HG02981 (cell line): Measurements from ENCODE around the gene KPNA6.
"Not testable (repeated sequence)": the region's sequence is repeated elsewhere in the genome, so short reads cannot be mapped to it uniquely, and the experiment has no call there.

Source experiments
- ATAC-seq: cut with Tn5 transposase; IDR thresholded peaks from one replicate; pipeline ENCODE4 v1.9.1; 2021; ENCODE audit warnings: mild to moderate bottlenecking, moderate library complexity; ENCODE audit not compliant: unreplicated experiment

KPNA6 gene

DNA sequence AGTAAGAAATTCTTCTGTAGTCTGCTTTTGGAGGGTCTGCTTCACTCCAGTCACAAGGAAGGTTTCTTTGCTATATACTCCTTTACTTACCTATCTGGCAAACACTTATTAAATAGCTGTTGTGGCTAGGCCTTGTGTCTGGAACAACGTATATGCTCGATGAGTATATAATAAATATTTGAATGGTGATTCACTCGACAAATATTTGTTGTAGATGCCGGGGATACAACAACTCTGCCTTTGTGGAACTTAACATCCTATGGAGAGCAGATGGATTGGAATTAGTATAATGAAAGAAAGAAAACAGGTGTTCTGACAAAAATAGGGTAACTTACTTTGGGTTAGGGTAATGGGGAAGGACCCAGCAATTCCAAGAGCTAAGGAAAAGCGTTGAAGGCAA, 31.1 kb downstream of the KPNA6 start:
- no peak for ATAC-seq

DNA sequence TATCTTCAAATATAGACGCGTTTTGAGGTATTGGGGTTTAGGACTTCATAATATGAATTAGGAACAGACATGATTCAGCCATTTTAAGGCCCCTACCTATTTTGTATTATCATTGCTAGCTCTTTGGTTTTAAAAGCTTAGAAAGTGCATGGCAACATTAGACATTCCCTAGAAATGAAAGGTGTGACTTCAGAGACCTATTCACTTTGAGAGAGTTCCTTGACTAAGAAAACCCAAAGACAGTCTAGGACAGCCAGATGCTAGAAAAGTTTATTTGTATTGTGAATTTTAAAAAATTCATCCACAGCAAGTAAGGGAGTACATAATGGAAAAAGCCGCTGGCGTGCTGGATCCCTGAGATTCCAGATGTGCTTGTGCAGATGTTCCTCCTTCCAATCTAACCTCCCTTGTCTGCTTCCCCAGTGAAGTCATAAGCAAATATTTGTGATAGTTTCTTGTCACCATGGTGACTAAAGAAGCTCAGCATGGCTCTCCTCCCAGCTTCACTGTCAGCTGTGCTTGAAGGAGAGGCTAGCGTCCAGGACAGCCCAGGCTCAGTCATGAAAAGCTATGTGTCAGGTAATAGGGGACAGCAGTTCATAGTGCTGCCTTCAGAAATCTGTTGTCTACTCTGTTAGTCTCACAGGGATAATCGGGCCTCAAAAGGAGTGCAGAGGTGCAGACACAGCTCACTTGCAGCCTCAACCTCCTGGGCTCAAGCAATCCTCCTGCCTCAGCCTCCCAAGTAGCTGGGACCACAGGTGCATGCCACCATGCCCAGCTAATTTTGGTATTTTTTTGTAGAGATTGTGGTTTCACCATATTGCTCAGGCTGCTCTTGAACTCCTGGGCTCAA, 34.8 kb downstream of the KPNA6 start:
- no peak for ATAC-seq

DNA sequence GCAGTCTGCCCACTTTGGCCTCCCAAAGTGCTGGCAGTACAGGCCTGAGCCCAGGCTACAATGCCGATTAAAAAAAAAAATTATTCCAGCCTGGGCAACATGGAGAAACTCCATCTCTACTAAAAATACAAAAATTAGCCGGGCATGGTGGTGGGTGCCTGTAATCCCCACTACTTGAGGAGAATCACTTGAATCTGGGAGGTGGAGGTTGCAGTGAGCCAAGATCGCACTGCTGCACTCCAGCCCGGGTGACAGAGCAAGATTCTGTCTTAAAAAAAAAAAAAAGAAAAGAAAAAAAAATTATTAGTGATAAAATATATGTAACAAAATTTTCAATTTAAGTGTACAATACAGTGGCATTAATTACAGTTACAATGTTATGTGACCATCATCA, 35.4 kb downstream of the KPNA6 start:
- not testable (repeated sequence) for ATAC-seq

DNA sequence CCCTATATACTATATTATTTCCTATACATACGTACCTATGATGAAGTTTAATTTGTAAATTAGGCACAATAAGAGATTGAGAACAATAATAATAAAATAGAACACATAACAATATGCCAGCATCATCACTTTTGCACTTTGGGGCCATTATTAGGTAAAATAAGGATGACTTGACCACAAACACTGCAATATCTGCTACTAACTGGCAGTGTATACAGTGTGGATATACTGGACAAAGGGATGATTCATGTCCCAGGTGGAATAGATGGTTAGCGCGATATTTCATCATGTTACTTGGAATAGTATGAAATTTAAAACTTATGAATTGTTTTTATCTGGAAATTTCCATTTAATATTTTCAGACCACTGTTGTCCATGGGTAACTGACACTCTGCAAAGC, 36.2 kb downstream of the KPNA6 start:
- no peak for ATAC-seq

DNA sequence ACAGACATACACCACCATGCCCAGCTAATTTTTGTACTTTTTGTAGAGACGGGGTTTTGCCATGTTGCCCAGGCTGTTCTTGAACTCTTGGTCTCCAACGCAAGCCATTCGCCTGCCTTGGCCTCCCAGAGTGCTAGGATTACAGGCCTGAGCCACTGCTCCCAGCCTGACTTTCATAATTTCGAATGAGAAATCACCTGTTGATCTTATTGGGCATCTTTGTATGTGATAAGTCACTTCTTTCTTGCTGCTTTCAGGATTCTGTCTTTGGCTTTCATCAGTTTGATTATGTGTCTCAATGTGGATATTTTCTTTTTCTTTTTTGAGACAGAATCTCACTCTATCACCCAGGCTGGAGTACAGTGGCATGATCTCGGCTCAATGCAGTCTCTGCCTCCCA, 39.9 kb downstream of the KPNA6 start:
- not testable (repeated sequence) for ATAC-seq

DNA sequence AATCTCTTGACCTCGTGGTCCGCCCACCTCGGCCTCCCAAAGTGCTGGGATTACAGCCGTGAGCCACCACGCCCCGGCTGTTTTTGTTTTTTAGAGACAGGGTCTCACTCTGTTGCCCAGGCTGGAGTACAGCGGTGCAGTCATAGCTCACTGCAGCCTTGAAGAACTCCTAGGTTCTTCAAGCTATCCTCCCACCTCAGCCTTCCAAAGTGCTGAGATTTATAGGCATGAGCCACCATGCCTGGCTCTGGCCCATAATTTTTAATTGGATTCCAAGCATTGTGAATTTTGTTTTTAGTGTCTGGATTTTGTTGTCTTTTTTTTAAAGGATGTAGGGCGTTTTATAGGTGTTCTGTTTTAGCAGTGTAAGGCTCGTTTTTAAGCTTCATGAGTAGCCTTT, 43.0 kb downstream of the KPNA6 start:
- ATAC-seq: no peak

DNA sequence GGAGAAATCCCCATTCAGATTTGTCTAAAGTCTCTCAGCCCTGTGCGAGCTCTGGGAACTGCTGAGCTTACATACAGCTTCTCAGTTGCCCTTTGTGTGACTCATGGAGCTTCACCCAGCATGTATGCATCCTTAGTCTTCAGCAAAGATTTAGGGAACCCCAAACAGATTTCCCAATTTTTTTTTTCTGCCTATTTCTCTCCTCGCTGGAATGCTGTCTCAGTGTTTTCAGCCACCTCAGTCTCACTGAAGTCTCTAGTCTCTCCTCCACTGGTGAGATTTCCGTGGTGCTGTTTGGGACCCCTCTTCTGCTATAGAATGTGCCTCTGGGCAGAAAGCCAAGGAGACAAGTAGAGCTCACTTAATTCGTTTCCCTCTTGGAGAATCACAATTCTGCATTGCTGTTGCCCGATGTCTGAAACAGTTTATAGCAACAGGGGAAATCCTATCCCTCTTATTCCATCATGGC, 43.5 kb downstream of the KPNA6 start:
- no peak for ATAC-seq

DNA sequence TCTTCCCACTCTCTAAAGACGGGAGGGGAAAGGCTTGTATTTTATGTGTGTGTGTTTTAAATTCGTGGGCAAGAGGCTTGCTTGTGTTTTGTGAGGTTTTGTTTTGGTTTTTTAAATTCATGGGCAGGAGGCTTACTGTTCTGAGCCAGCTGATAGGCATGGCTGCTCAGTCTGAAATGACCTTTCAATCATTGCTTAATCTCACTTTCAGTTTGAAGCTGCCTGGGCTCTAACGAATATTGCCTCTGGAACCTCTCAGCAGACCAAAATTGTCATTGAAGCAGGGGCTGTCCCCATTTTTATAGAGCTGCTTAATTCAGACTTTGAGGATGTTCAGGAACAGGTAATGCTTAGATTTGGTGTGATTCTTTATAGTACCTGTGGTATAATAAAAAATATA, 51.3 kb downstream of the KPNA6 start:
- ATAC-seq: no peak

DNA sequence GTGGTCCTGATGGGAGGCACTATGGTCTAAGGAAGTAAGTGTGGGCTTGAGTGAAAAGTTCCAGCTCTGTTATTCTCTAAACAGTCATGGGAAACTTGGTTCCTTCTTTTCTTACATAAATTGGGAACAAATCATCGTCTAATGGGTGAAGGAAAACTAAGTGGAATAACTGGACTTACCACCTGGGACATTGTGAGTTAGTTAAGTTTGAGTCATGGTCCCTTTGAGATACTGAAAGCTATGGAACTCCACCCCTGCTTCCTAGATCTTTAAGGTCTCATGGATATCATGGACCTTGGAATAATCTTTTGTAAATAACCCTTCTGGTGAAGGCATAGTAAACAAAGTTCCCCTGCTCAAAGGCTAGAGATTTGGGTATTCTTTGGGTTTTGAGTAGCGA, 55.5 kb downstream of the KPNA6 start:
- no peak for ATAC-seq

DNA sequence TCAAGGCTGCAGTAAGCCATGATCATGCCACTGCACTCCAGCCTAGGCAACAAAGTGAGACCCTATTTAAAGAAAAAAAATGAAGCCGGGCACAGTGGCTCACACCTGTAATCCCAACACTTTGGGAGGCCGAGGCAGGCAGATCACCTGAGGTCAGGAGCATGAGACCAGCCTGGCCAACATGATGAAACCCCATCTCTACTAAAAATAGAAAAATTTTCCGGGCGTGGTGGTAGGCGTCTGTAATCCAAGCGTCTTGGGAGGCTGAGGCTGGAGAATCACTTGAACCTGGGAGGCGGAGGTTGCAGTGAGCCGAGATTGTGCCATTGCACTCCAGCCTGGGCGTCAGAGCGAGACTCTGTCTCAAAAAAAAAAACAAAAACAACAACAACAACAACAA, 57.8 kb downstream of the KPNA6 start:
- ATAC-seq: not testable (repeated sequence)

DNA sequence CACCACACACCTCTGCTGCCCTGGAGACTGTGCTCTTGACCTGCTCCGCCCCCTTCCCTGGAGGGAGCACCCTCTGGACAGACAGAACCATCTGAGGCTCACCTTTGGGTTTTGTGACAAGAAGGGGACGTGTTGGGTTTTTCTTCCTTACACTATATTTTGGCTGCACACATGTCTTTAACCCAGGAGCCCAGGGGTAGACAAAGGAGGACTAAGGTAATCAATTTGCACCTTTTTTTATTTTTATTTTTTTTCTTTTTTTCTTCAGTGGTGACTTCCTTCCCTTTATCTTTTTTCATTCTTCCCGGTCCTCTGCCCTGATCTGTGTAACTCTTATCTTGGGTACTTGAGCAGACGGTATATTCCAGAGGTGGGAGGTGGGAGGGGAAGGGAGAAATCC, 63.1 kb downstream of the KPNA6 start:
- ATAC-seq: no peak

DNA sequence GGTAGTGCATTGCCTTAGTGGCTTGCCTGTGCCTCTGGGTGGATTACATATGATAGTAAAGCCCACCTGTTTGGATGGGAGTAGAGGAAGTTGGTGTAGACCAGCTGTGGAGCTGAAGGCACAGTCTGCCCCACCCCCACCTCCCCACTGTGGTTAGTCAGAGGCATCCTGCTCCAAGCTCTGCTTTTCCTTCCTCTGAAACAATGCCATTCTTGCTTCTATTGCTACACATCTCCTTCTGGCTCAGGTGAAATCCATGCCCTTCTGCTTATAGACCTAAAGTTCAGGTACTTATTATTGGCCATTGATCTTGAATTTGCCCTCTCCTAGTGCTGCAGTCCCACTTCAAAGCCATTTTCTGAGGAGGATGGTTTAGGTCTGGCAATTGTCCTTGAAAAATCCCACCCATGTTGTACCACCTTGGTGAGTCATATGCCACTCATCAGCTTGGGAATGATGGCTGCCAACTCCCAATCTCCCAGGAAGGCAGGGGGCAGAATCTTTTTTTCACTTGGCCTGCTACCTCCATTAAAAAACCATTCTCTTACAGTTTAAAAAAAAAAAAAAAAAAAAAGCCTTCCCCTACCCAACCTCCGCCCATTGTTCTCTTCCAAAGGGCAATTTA, 64.9 kb downstream of the KPNA6 start:
- ATAC-seq: no peak

DNA sequence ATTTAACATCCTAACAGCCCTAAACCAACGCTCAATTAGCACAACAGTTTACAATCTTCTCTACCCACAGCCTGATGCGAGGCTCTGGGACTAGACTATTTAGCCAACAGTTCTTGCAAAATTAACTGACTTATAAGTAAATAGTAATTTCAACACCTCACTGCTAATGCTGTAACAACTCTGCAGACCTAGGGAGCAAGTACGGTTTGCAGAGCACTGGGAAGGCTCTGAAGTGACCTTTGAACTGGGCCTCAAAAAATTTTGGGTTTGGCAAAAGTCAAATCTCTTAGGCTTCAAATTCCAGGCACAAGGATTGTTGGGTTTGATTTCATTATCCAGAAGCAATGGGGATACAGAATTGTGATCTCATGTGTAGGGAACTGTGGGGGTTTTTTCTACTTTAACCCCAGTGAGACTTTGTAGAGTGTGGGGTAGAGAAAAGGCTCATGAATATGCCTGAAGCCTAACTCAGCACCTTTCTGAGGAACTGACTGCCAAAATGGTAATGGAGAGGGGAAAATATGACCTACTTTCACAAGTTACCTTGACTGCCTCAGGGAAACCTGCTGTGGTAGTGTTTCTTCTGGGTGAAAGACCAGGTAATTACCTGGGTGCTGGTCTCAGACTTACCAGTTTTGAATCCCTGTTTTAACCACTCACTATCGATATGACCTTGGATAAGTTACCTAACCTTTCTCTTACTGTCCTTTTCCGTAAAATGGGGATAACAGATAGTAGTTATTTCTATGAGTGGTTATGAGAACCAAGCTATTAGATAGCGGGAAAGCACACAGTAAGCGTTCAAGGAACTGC, 70.7 kb downstream of the KPNA6 start:
- ATAC-seq: no peak

DNA sequence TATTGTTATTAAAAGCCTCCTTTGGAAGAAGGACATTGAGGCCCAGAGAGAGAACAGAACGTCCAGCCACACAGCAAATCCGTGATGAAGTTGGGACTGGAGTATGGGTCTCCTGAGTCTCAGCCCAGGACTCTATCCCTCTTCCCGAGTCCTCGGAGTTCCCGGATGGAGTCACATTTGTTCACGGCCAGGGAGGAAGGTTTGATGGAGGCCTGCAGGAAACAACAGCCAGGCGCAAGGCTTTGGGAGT, 71.3 kb downstream of the KPNA6 start:
- no peak for ATAC-seq

DNA sequence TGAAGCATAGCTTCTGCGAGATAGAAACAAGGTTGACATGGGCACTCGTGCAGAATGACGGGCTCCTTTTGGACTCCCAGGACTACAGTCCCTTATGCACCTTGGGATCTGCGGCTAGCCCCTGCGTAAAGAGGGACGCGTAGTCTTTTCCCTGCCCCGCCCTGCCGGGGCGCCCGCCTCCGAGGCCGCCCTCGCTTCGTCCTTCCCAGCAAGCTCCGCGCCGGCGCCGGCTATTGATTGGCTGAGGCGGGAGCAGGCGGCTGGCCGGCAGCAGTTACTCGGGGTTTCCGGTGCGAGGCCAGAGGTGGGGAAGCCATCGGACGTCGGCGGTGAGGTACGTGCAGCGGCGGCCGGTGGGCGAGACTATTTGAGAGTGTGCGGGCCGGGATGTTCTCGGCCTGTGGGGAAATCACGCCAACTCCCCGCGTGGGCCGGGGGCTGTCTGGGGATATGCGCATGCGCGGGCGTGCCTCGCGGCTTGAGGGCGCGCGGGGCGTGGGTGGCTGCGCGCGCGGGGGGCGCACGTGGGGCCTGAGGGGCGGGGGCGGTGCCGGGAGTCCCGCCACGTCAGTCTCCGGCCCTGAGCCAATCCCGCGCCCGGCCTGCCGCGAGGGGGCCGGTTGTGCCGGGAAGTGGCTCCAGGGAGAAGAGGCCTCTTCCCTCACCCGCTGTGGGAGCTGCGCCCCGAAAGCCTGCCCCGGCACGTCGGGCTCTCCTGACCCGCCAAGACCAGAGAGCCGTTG, 71.8 kb downstream of the KPNA6 start, which contains the start of gene TXLNA:
TSS of gene TXLNA (plus strand) at position 233 of the 743 bp plus-strand sequence. CDS start 671 bp downstream, outside the sequence.
- peak; percentile 82 for ATAC-seq

DNA sequence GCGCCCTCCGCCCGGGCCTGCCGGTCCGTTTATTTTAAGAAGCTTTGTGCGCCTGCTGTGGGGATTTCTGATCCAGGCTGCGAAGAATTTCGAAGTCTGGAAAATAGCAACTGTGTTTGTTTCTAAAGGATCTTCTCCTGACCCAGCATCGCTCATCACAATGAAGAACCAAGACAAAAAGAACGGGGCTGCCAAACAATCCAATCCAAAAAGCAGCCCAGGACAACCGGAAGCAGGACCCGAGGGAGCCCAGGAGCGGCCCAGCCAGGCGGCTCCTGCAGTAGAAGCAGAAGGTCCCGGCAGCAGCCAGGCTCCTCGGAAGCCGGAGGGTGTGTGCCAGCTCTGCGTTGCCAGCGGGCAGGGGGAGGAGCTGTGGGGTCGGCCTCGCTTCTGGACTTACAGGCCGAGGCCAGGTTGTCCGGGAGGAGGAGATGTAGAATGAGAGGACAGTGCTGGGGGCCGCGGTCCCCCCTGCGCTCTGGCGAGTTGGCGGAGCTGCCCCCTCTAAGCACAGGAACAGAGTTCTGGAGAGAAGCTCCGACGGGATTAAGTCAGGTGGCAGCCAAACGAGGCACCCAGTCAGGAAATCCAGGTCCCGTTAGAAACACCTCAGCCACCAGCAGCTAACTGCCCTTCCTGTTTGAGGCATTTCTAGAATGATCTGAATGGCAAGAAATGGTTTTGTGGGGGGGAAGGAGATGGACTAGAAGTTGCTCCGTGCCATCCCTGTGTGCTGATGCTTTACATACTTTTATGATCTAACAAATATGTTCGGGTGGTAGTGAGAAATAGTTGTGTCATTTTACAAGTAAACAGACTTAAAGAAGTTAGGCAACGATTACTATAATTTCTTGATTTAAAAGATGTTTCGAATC, 72.6 kb downstream of the KPNA6 start:
- peak; percentile 13 for ATAC-seq

DNA sequence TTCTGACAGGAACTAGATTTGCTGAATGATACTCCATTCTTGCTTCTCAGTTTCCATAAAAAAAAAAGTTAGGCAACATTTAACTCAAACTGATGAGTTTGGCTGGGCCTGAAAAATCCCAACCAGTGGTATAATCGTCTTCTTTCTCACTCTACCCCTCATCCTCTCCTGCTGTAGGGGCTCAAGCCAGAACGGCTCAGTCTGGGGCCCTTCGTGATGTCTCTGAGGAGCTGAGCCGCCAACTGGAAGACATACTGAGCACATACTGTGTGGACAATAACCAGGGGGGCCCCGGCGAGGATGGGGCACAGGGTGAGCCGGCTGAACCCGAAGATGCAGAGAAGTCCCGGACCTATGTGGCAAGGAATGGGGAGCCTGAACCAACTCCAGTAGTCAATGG, 73.2 kb downstream of the KPNA6 start:
- no peak for ATAC-seq

DNA sequence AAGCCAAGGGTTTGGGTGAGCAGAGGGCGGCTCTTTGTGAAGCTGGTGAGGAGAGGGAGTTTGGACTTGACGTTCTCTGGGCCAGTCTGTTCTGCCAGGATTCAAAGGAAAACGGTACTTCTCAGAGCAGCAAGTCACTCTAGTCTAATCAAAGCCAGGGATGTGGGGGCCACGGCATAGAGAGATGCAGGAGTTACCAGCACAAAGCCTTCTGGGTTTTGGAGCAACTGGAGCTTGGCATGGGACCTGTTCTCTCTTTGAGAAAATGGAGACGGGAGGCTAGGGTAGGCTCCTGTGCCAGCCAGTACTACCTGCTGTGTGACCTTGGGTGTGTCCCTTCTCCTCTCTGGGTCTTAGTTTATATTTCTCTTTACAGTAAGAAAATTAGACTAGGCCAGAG, 73.7 kb downstream of the KPNA6 start:
- ATAC-seq: no peak

DNA sequence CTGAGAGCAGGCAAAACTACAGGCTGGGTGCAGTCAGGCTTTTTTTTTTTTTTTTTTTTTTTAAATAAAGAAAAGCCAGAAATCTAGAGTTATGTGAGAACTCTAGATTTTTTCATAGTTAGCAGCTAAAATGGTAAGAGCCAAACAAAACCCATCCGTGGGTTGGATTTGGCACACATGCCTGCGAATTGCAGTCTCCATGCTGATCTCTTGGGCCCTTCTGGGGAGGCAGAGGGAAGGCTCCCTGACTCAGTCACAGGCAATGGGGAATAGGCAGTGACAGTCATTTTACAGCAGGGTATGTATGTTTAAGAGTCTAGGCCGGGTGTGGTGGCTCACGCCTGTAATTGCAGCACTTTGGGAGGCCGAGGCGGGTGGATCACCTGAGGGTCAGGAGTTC, 74.2 kb downstream of the KPNA6 start:
- no peak for ATAC-seq

DNA sequence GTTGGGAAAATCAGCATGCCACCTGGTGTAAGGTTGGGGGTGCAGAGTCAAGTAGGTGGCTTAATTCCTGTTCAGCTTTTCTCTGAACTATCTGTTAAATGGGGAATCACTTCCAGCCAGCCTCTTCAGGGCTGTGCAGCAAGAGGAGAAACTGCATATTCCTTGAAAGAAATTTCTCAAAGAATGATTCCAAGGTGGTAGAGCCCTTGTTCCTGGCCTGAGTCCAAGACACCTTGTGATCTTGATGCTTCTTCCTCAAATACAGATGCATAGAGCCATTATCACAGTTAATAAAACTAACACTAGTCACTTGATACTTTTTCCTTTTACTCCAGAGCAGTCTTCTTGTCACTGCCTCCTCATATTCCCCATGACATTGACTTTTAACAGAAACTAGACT, 76.8 kb downstream of the KPNA6 start:
- no peak for ATAC-seq
